ENCODE results near the gene ARHGEF40. TPM values are rescaled to one million over a fixed set of nuclear protein-coding genes. Genes with fewer than 3 reads are reported as not detected.

The ARHGEF40 gene
- total RNA-seq, 4 donors from 2014 or later, result 32.3 to 109 (median 46.9) TPM

- TF ChIP-seq CTCF (IDR thresholded peaks at IDR 0.05; ENCODE audit: low read depth), result no peak
Measured at GRCh38 chr14:21063479-21063878, 6.6 kb upstream of the ARHGEF40 start.

- TF ChIP-seq CTCF (IDR thresholded peaks at IDR 0.05; ENCODE audit: low read depth), result no peak
Measured at GRCh38 chr14:21066882-21067502, 3.1 kb upstream of the ARHGEF40 start.

DNA sequence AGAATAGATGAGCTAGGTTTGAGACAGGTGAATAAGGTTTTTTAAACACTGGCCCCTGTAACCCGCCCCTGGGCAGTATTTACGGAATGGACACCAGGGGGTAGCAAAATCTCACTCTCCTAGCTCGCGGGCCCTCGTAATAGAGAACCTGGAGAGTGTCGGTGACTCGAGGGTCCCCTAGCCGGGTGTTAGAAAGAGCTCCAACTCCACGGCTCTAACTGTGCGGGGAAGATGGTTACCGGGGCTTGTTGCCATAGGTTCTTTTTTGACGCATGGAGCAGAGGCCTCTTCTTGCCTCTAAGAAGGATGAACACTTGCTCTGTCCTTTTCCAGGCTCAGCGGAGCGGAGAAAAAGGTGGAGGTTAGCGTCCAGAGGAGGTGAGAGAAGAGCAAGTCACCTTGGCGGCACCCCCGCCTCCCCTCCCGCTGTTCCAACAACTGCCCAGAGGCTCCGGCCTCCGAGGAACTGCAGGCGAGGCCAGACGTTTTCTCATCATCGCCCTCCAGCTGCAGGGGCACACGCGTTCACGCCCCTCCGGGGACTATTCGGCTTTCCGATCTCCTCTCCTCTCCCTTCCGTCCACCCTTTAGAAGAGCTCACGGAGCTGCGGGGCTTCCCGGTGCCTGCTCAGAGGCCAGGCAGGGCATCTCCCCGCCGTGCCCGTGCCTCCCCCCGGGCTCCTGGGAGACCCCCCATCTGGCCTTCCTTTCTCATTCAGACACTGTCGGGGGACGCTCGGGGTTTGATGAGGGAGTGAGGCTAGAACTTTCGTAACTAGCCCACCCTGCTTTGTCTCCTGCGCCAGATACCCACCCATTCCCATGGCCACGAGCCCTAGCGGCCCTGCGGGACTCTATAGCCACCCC, 1.4 kb upstream of the ARHGEF40 start:
- no peak for TF ChIP-seq CTCF (IDR thresholded peaks at IDR 0.05; ENCODE audit: low read depth)

DNA sequence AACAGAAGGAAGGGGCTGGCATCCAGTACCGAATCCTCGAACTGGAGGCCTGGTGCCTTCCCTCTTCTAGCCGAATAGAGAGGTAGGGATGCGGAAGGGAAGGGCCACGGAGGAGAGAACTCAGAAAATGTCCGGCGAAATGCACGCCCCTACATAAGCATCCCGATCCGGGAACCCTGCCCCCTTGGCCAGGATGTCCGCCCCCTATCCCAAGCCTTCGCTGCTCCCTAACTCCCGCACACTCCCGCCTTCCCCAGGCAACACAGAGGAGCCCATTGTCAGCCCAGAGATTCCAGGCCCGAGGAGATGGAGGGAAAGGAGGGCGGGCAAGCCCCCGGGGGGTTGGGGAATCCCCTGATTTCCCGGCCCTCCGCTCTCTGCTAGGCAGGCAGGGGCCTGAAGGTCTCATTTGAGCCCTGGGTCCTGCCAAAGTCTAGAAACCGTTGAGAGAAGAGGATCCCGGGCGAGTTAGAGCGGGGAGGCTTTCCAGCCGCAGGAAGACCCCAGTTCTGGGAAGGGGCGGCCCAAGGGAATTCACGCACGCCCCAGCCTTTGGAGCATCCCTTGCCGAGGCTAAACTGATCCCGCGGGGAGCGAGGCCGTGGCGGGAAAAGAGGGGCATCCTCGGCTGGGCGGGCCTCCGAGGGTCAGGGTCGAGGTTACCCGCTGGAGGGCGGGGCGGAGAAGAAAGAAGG, 569 bp upstream of the ARHGEF40 start:
- no peak for TF ChIP-seq CTCF (IDR thresholded peaks at IDR 0.05; ENCODE audit: low read depth)

DNA sequence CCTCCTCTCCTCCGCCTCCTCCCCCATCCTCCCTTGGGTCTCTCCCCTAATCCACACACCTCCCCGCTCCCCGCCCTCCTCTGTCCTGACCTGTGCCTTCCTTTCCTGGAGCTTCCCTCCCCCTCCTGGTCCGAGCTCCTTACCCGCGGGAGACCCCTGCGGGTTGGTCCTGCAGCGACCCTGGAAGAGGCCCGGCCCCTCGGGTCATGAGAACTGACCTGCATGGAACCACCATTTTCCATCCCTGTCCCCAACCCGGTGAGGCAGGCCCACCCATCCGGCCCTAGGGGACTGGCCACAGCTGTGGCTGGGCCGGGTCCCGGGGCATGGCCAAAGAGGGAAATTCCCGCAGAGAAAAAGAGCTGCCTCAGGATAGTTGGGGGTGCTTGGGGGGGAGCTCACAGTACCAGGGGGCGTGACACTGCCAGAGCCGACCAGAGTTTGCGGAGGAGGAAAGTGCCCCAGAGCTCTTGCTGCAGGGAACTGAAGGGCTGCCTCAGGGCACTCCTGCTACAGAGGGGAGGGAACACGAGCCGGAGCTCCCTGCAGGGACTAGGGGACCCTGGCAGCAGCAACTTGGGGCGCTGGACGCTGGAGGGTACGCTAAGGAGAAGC, 613 bp downstream of the ARHGEF40 start:
- no peak for TF ChIP-seq CTCF (IDR thresholded peaks at IDR 0.05; ENCODE audit: low read depth)

GRCh38 chr14:21071225-21072030, 1.3 kb downstream of the ARHGEF40 start:
- TF ChIP-seq CTCF (IDR thresholded peaks at IDR 0.05; ENCODE audit: low read depth), result no peak

Data from subcutaneous adipose tissue (tissue), 4 donors.